Endothelial cell (in vitro differentiated cells): Measurements from ENCODE around the gene KCNJ1. TPM values are rescaled to one million over a fixed set of nuclear protein-coding genes. Genes with fewer than 3 reads are reported as not detected.

ENCODE experiments used
- DNase-seq: peaks from one replicate; pipeline ENCODE4 v3.0.0; 2021; ENCODE audit warnings: low spot score
- H3K27ac Mint-ChIP-seq: one replicate; pipeline ENCODE4 v1.8.0; 2021; ENCODE audit warnings: mixed read lengths, inconsistent platforms; ENCODE audit not compliant: unreplicated experiment
- H3K27me3 Mint-ChIP-seq: one replicate; pipeline ENCODE4 v1.8.0; 2021; ENCODE audit warnings: mild to moderate bottlenecking, moderate library complexity, mixed read lengths, inconsistent platforms; ENCODE audit not compliant: unreplicated experiment
- H3K36me3 Mint-ChIP-seq: one replicate; pipeline ENCODE4 v1.8.0; 2021; ENCODE audit warnings: mild to moderate bottlenecking, low read depth, mixed read lengths, inconsistent platforms; ENCODE audit not compliant: unreplicated experiment
- H3K4me1 Mint-ChIP-seq: one replicate; pipeline ENCODE4 v1.8.0; 2021; ENCODE audit warnings: mild to moderate bottlenecking, mixed read lengths, inconsistent platforms; ENCODE audit not compliant: unreplicated experiment
- H3K4me3 Mint-ChIP-seq: one replicate; pipeline ENCODE4 v1.8.0; 2021; ENCODE audit warnings: mild to moderate bottlenecking, mixed read lengths, inconsistent platforms; ENCODE audit not compliant: unreplicated experiment
- H3K9me3 Mint-ChIP-seq: one replicate; pipeline ENCODE4 v1.8.0; 2021; ENCODE audit warnings: mixed read lengths, inconsistent platforms; ENCODE audit not compliant: unreplicated experiment
- CTCF ChIP-seq: fragments of 200-600 bp; sonication (generic); IDR thresholded peaks from one replicate; pipeline ENCODE4 v1.5.0; 2021; ENCODE audit warnings: antibody characterized with exemption; ENCODE audit not compliant: unreplicated experiment
- total RNA-seq: library from RNA; stranded (reverse); fragmentation: NEBNext Ultra II Directional; extraction: Animal tissue kit (Norgen Biotek cat#: 25700); gene quantifications from one replicate; pipeline ENCODE4 v1.2.1, GENCODE V29; 2021; ENCODE audit not compliant: unreplicated experiment

The KCNJ1 gene
- total RNA-seq, 1 donor from 2014 or later, result not detected

- DNase-seq, result no peak
- TF ChIP-seq CTCF, result no peak
- peaks cover 19% of the 10 kb centered on the region for H3K4me1 Mint-ChIP-seq
- peaks cover 3% of the 10 kb centered on the region for H3K27me3 Mint-ChIP-seq
- H3K36me3 Mint-ChIP-seq, result no peaks in the 10 kb centered on the region
- no peak overlapping the region for H3K4me3 Mint-ChIP-seq
- no peak overlapping the region for H3K27ac Mint-ChIP-seq
- H3K9me3 Mint-ChIP-seq, result no peaks in the 10 kb centered on the region
Observed at GRCh38 chr11:128843198-128843785, 23.8 kb downstream of the KCNJ1 start.

- no peaks in the 10 kb centered on the region for H3K36me3 Mint-ChIP-seq
- peaks cover 25% of the 10 kb centered on the region for H3K4me1 Mint-ChIP-seq
- H3K27ac Mint-ChIP-seq, result no peak overlapping the region
- no peak for DNase-seq
- no peak overlapping the region for H3K4me3 Mint-ChIP-seq
- no peaks in the 10 kb centered on the region for H3K9me3 Mint-ChIP-seq
- TF ChIP-seq CTCF, result no peak
- H3K27me3 Mint-ChIP-seq, result peaks cover 3% of the 10 kb centered on the region
Observed at GRCh38 chr11:128841461-128842072, 25.5 kb downstream of the KCNJ1 start.

GRCh38 chr11:128840783-128841182 is 26.3 kb downstream of the KCNJ1 start:
- H3K36me3 Mint-ChIP-seq, result no peaks in the 10 kb centered on the region
- peaks cover 33% of the 10 kb centered on the region for H3K4me1 Mint-ChIP-seq
- no peak overlapping the region for H3K27ac Mint-ChIP-seq
- no peak for DNase-seq
- H3K27me3 Mint-ChIP-seq, result peaks cover 3% of the 10 kb centered on the region
- H3K4me3 Mint-ChIP-seq, result no peak overlapping the region
- H3K9me3 Mint-ChIP-seq, result no peaks in the 10 kb centered on the region
- no peak for TF ChIP-seq CTCF

- no peaks in the 10 kb centered on the region for H3K9me3 Mint-ChIP-seq
- H3K4me1 Mint-ChIP-seq, result peaks cover 40% of the 10 kb centered on the region
- DNase-seq, result no peak
- no peak overlapping the region for H3K4me3 Mint-ChIP-seq
- H3K27me3 Mint-ChIP-seq, result peaks cover 3% of the 10 kb centered on the region
- no peaks in the 10 kb centered on the region for H3K36me3 Mint-ChIP-seq
- no peak for TF ChIP-seq CTCF
- H3K27ac Mint-ChIP-seq, result no peak overlapping the region
Observed at GRCh38 chr11:128840137-128840536, 27.0 kb downstream of the KCNJ1 start.

- H3K36me3 Mint-ChIP-seq, result no peaks in the 10 kb centered on the region
- H3K4me3 Mint-ChIP-seq, result no peak overlapping the region
- H3K4me1 Mint-ChIP-seq, result peaks cover 44% of the 10 kb centered on the region
- H3K27me3 Mint-ChIP-seq, result peaks cover 7% of the 10 kb centered on the region
- H3K27ac Mint-ChIP-seq, result no peak overlapping the region
- no peak for TF ChIP-seq CTCF
- no peak for DNase-seq
- no peaks in the 10 kb centered on the region for H3K9me3 Mint-ChIP-seq
Observed at GRCh38 chr11:128839081-128839480, 28.0 kb downstream of the KCNJ1 start.
